Endodermal cell (in vitro differentiated cells): ENCODE results near the gene LRBA. TPM values are rescaled to one million over a fixed set of nuclear protein-coding genes. Genes with fewer than 3 reads are reported as not detected.

Source experiments
- DNase-seq: peaks from one replicate; pipeline ENCODE4 v3.0.0-alpha.2; 2017
- H3K27ac ChIP-seq: 2 replicates; pipeline ENCODE4 v1.5.1; 2013; ENCODE audit warnings: mild to moderate bottlenecking, low read depth, low read length, moderate library complexity
- H3K27me3 ChIP-seq: 2 replicates; pipeline ENCODE4 v1.6.1; 2013; ENCODE audit warnings: mild to moderate bottlenecking, low read length, moderate library complexity; ENCODE audit not compliant: insufficient read depth, control insufficient read depth, poor library complexity, severe bottlenecking
- H3K36me3 ChIP-seq: 2 replicates; pipeline ENCODE4 v1.7.0; 2013; ENCODE audit warnings: mild to moderate bottlenecking, low read length, moderate library complexity; ENCODE audit not compliant: control insufficient read depth, insufficient read depth
- H3K4me1 ChIP-seq: one replicate; pipeline ENCODE4 v1.7.0; 2013; ENCODE audit warnings: low read length; ENCODE audit not compliant: control insufficient read depth, insufficient read depth
- H3K4me3 ChIP-seq: 2 replicates; pipeline ENCODE4 v1.5.1; 2013; ENCODE audit warnings: mild to moderate bottlenecking, low read length, moderate library complexity
- H3K9ac ChIP-seq: 2 replicates; pipeline ENCODE4 v1.6.1; 2013; ENCODE audit warnings: mild to moderate bottlenecking, low read length, moderate library complexity; ENCODE audit not compliant: poor library complexity, severe bottlenecking; ENCODE audit errors: extremely low read depth
- H3K9me3 ChIP-seq: 2 replicates; pipeline ENCODE4 v1.6.1; 2013; ENCODE audit warnings: mild to moderate bottlenecking, low read length, moderate library complexity; ENCODE audit not compliant: control insufficient read depth
- H3K27ac Mint-ChIP-seq: 2 replicates; pipeline ENCODE4 v1.8.0; 2020; ENCODE audit warnings: mixed read lengths
- H3K27me3 Mint-ChIP-seq: 2 replicates; pipeline ENCODE4 v1.8.0; 2021; ENCODE audit warnings: mild to moderate bottlenecking, mixed read lengths; ENCODE audit not compliant: insufficient read depth
- H3K36me3 Mint-ChIP-seq: 2 replicates; pipeline ENCODE4 v1.8.0; 2020; ENCODE audit warnings: low read depth, mixed read lengths
- H3K4me1 Mint-ChIP-seq: 2 replicates; pipeline ENCODE4 v1.8.0; 2020; ENCODE audit warnings: mixed read lengths
- H3K4me3 Mint-ChIP-seq: 2 replicates; pipeline ENCODE4 v1.8.0; 2020; ENCODE audit warnings: mild to moderate bottlenecking, moderate library complexity, mixed read lengths
- H3K9me3 Mint-ChIP-seq: 2 replicates; pipeline ENCODE4 v1.8.0; 2020; ENCODE audit warnings: mild to moderate bottlenecking, mixed read lengths
- CTCF ChIP-seq: fragments of 200-600 bp; sonication (generic); conservative IDR thresholded peaks from 2 replicates; pipeline ENCODE4 v1.5.0; 2021; ENCODE audit warnings: antibody characterized with exemption, mild to moderate bottlenecking
- WGBS, 2 experiments: methylation state at CpG; one replicate each; pipeline versions ENCODE4 v1.1.5 to v1.1.7; 2013; ENCODE audit warnings: missing lambda C conversion rate in 2 of 2, mixed read lengths in 1 of 2; ENCODE audit not compliant: insufficient coverage in 1 of 2, insufficient read length in 1 of 2; 5-methylcytosine and 5-hydroxymethylcytosine counted together
- total RNA-seq, 2 donors: library from RNA; stranded (reverse); fragmentation: NEBNext Ultra II Directional in 1 of 2; extraction: Animal tissue kit (Norgen Biotek cat#: 25700) in 1 of 2; gene quantifications; 2 replicates in 1 of 2; 3 replicates in 1 of 2; pipeline ENCODE4 v1.2.1, GENCODE V29; 2021

The LRBA gene
- total RNA-seq, 2 donors from 2014 or later: 77.3 to 95.9 TPM

GRCh38 chr4:150679018-150679764, 335.9 kb downstream of the LRBA start:
- H3K27ac ChIP-seq: peak overlapping the region; percentile 3
- peaks cover 2% of the 10 kb centered on the region for H3K4me1 ChIP-seq
- Mint-ChIP-seq H3K9me3 (no peaks in the 10 kb centered on the region), H3K27me3 (no peaks in the 10 kb centered on the region), H3K4me3 (no peak overlapping the region), H3K4me1 (peaks cover 8% of the 10 kb centered on the region), H3K27ac (no peak overlapping the region), H3K36me3 (no peaks in the 10 kb centered on the region)
- 90% methylated on average over 4 of the region's 5 CpGs; no CpG with 5 or more reads in 1 of the 2 experiments for WGBS, 2 experiments
- H3K9ac ChIP-seq: no peak overlapping the region
- H3K27me3 ChIP-seq: no peaks in the 10 kb centered on the region
- H3K9me3 ChIP-seq: no peaks in the 10 kb centered on the region
- no peak overlapping the region for H3K4me3 ChIP-seq
- peaks cover 15% of the 10 kb centered on the region for H3K36me3 ChIP-seq
- no peak for TF ChIP-seq CTCF
- no peak for DNase-seq

GRCh38 chr4:150673793-150674192, 341.3 kb downstream of the LRBA start:
- no peaks in the 10 kb centered on the region for H3K36me3 Mint-ChIP-seq
- no peak overlapping the region for H3K4me3 Mint-ChIP-seq
- H3K27ac Mint-ChIP-seq: no peak overlapping the region
- Histone ChIP-seq H3K9me3 (no peaks in the 10 kb centered on the region), H3K36me3 (no peaks in the 10 kb centered on the region), H3K4me1 (no peaks in the 10 kb centered on the region), H3K27me3 (no peaks in the 10 kb centered on the region), H3K9ac (no peak overlapping the region), H3K27ac (no peak overlapping the region), H3K4me3 (no peak overlapping the region)
- TF ChIP-seq CTCF: no peak
- H3K27me3 Mint-ChIP-seq: no peaks in the 10 kb centered on the region
- no peaks in the 10 kb centered on the region for H3K9me3 Mint-ChIP-seq
- WGBS, 2 experiments: 100% methylated on average over 1 of the region's 2 CpGs; no CpG with 5 or more reads in 1 of the 2 experiments
- DNase-seq: no peak
- H3K4me1 Mint-ChIP-seq: peaks cover under 1% of the 10 kb centered on the region

GRCh38 chr4:150668824-150669223, 346.3 kb downstream of the LRBA start:
- Histone ChIP-seq H3K27ac (no peak overlapping the region), H3K9ac (no peak overlapping the region), H3K27me3 (no peaks in the 10 kb centered on the region), H3K9me3 (no peaks in the 10 kb centered on the region), H3K4me1 (peaks cover 6% of the 10 kb centered on the region), H3K4me3 (no peak overlapping the region), H3K36me3 (no peaks in the 10 kb centered on the region)
- Mint-ChIP-seq H3K9me3 (no peaks in the 10 kb centered on the region), H3K27me3 (no peaks in the 10 kb centered on the region), H3K27ac (no peak overlapping the region), H3K4me3 (no peak overlapping the region), H3K36me3 (peaks cover 2% of the 10 kb centered on the region), H3K4me1 (peaks cover 19% of the 10 kb centered on the region)
- TF ChIP-seq CTCF: peak; percentile 72
- WGBS, 2 experiments: 66 to 100% methylated on average over 1 to 2 of the region's 2 CpGs
- no peak for DNase-seq
